KMS-11 (cell line): Measurements from ENCODE around the gene PPM1N.

ENCODE experiments used
- H2AFZ ChIP-seq: fragments of 200-600 bp; sonication (generic); 2 replicates; pipeline ENCODE4 v1.6.1; 2016; ENCODE audit warnings: antibody characterized with exemption, mixed run types, low read depth
- H3K27ac ChIP-seq: fragments of 200-600 bp; sonication (generic); 2 replicates; pipeline ENCODE4 v1.6.1; 2016; ENCODE audit warnings: mild to moderate bottlenecking, mixed run types
- H3K27me3 ChIP-seq: fragments of 200-600 bp; sonication (generic); 2 replicates; pipeline ENCODE4 v1.6.1; 2017; ENCODE audit warnings: mild to moderate bottlenecking, low read depth, mixed run types, moderate library complexity; ENCODE audit not compliant: insufficient read depth
- H3K36me3 ChIP-seq: fragments of 200-600 bp; sonication (generic); 2 replicates; pipeline ENCODE4 v1.6.1; 2017; ENCODE audit warnings: mild to moderate bottlenecking, mixed run types; ENCODE audit not compliant: insufficient read depth
- H3K4me1 ChIP-seq: fragments of 200-600 bp; sonication (generic); 2 replicates; pipeline ENCODE4 v1.6.1; 2016; ENCODE audit warnings: mild to moderate bottlenecking, low read depth, mixed run types; ENCODE audit not compliant: poor library complexity, severe bottlenecking
- H3K4me2 ChIP-seq: fragments of 200-600 bp; sonication (generic); 2 replicates; pipeline ENCODE4 v1.7.0; 2016; ENCODE audit warnings: mild to moderate bottlenecking, mixed run types
- H3K4me3 ChIP-seq: fragments of 200-600 bp; sonication (generic); IDR thresholded peaks from 2 replicates; pipeline ENCODE4 v1.6.1; 2017; ENCODE audit warnings: low read depth, low read length, mixed read lengths; ENCODE audit not compliant: insufficient read depth
- H3K79me2 ChIP-seq: fragments of 200-600 bp; sonication (generic); 2 replicates; pipeline ENCODE4 v1.6.1; 2016; ENCODE audit warnings: low read depth, mixed run types; ENCODE audit not compliant: insufficient read depth
- H3K9ac ChIP-seq: fragments of 200-600 bp; sonication (generic); 2 replicates; pipeline ENCODE4 v1.6.1; 2016; ENCODE audit warnings: mild to moderate bottlenecking, mixed run types
- H4K20me1 ChIP-seq: fragments of 200-600 bp; sonication (generic); 2 replicates; pipeline ENCODE4 v1.6.1; 2016; ENCODE audit warnings: mild to moderate bottlenecking, mixed run types; ENCODE audit not compliant: insufficient read depth
- TF ChIP-seq, protein P1 (sequence below): fragments of 200-600 bp; sonication (generic); conservative IDR thresholded peaks from 2 replicates; pipeline ENCODE4 v1.6.1; 2017; ENCODE audit warnings: low read depth, mild to moderate bottlenecking, antibody characterized with exemption, low read length, moderate library complexity, mixed read lengths

Gene PPM1N

DNA sequence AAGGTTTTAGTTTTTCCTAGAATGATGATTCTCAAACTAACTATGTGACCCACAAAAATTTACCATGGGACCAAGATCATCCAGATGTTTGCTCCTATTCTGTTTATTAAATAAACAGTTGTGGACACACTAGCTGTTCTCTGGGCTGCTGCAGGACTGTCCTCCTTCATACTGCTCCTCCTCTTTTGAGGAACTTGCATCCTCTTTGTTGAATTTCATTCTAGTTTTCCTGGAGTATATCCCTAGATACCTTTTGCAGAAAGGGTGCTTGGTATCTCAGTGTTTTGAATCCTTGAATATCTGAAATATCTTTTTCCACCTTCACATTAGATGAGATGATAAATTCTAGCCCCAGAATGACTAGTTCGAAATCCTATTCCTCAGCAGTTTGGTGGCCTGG, 33.1 kb downstream of the PPM1N start:
- TF ChIP-seq, protein P1, sequence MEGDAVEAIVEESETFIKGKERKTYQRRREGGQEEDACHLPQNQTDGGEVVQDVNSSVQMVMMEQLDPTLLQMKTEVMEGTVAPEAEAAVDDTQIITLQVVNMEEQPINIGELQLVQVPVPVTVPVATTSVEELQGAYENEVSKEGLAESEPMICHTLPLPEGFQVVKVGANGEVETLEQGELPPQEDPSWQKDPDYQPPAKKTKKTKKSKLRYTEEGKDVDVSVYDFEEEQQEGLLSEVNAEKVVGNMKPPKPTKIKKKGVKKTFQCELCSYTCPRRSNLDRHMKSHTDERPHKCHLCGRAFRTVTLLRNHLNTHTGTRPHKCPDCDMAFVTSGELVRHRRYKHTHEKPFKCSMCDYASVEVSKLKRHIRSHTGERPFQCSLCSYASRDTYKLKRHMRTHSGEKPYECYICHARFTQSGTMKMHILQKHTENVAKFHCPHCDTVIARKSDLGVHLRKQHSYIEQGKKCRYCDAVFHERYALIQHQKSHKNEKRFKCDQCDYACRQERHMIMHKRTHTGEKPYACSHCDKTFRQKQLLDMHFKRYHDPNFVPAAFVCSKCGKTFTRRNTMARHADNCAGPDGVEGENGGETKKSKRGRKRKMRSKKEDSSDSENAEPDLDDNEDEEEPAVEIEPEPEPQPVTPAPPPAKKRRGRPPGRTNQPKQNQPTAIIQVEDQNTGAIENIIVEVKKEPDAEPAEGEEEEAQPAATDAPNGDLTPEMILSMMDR: no peak
- Histone ChIP-seq H3K27me3 (no peaks in the 10 kb centered on the region), H4K20me1 (no peaks in the 10 kb centered on the region), H3K4me1 (no peaks in the 10 kb centered on the region), H3K27ac (no peak overlapping the region), H3K4me2 (no peak overlapping the region), H3K36me3 (no peaks in the 10 kb centered on the region), H3K4me3 (no peak overlapping the region), H2AFZ (no peak overlapping the region), H3K9ac (no peak overlapping the region), H3K79me2 (no peaks in the 10 kb centered on the region)

DNA sequence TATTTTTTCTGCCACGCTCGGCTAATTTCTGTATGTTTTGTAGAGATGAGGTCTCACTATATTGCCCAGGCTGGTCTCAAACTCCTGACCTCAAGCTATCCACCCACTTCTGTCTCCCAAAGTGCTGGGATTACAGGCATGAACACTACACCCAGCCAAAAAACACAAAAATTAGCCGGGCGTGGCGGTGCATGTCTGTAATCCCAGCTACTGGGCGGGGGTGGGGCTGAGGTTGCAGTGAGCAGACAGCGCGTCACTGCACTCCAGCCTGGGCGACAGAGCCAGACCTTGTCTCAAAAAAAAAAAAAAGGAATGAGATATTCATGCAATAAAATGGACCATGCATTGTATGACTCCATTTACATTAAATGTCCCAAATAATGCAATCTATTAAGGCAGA, 41.2 kb downstream of the PPM1N start:
- H3K4me3 ChIP-seq: no peak overlapping the region
- H2AFZ ChIP-seq: no peak overlapping the region
- H3K79me2 ChIP-seq: no peaks in the 10 kb centered on the region
- no peaks in the 10 kb centered on the region for H4K20me1 ChIP-seq
- H3K27ac ChIP-seq: no peak overlapping the region
- H3K27me3 ChIP-seq: no peaks in the 10 kb centered on the region
- H3K4me1 ChIP-seq: no peaks in the 10 kb centered on the region
- H3K36me3 ChIP-seq: no peaks in the 10 kb centered on the region
- no peak overlapping the region for H3K4me2 ChIP-seq
- H3K9ac ChIP-seq: no peak overlapping the region
- TF ChIP-seq, protein P1: no peak

DNA sequence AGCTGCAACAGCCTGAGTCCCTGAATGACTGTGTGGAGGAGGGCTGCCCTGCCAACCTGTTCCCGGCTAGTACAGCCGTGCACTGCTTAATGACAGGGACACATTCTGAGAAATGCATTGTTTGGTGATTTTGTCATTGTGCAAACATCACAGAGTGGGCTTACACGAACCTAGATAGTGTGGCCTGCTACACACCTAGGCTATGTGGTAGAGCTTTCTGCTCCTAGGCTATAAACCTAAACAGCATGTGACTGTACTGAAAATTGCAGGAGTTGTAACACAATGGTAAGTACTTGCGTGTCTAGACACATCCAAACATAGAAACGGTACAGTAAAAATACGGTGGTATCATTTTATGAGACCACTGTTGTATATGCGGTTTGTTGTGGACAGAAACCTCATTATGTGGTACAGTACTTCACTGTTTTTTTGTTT, 44.0 kb downstream of the PPM1N start:
- Histone ChIP-seq H3K27ac (no peak overlapping the region), H3K9ac (no peak overlapping the region), H3K79me2 (no peaks in the 10 kb centered on the region), H3K4me3 (no peak overlapping the region), H3K4me1 (no peaks in the 10 kb centered on the region), H2AFZ (no peak overlapping the region), H3K4me2 (no peak overlapping the region), H4K20me1 (no peaks in the 10 kb centered on the region), H3K27me3 (no peaks in the 10 kb centered on the region), H3K36me3 (no peaks in the 10 kb centered on the region)
- TF ChIP-seq, protein P1: no peak

DNA sequence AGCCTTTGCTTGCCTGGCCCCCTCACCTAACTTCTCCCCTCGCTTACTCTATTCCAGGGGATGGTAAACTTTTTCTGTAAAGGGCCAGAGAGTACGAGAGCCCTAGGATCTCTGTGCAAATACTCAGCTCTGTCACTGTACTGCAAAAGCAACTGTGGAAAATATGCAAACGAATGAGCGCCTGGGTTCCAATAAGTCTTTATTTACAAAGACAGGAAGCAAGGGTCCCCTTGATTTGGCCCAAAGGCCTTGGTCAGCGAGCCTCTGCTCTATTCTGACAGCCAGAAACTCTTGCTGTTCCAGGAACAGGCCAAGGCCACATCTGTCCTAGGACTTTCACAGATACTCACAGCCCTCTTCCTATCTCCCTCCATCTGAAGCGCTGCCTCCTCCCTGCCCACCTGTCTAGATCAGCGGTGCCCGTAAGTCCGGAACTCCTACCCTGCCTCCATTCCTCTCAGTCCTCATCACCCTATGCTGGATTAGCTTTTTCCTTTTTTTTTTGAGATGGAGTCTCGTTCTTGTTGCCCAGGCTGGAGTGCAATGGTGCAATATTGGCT, 49.0 kb downstream of the PPM1N start:
- TF ChIP-seq, protein P1: no peak
- H3K4me3 ChIP-seq: no peak overlapping the region
- H4K20me1 ChIP-seq: no peaks in the 10 kb centered on the region
- H3K79me2 ChIP-seq: no peaks in the 10 kb centered on the region
- no peak overlapping the region for H2AFZ ChIP-seq
- no peaks in the 10 kb centered on the region for H3K27me3 ChIP-seq
- H3K4me2 ChIP-seq: no peak overlapping the region
- no peak overlapping the region for H3K27ac ChIP-seq
- no peak overlapping the region for H3K9ac ChIP-seq
- H3K4me1 ChIP-seq: no peaks in the 10 kb centered on the region
- H3K36me3 ChIP-seq: no peaks in the 10 kb centered on the region
